Measurements from ENCODE around the gene PTPRB. TPM values are rescaled to one million over a fixed set of nuclear protein-coding genes. Genes with fewer than 3 reads are reported as not detected.

The PTPRB gene
- total and polyA plus RNA-seq, 10 donors = 3.7 to 252 (median 122) TPM

DNA sequence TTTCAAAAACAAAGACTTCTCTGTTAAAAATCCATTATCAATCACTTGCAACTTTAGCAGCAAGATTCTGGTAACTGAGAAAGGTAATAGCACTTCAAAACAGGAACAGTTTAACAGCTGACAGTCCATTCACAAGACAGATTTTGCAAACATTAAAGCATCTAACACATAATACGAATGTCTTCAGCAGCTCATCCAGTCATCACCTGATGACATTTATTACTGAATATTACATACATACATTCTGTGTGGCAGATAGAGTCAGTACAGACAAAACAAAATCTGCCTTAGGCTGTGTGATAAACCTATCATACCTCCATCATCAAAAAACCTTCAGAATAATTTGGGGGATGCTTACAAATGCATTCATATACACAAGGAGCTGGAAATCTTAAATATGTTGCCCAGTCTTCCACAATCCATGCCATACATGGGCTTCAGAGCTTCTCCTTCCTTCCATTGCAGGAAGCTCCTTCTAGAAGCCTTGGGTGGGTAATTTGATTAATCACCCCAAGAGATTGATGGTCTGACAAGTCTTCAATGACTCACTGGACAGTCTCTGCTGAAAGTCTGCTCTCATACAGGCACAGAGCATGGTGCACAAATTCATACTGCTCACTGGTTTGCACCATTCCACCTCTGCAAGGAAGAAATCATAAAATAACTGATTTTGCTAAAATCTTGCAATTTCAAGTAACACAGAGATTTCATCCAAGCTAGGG lies 1.6 kb upstream of the PTPRB start:
- Histone ChIP-seq H3K4me3 (no peak overlapping the region), H3K27ac (no peak overlapping the region), H3K9me3 (no peaks in the 10 kb centered on the region), H3K27me3 (replicated peaks in 1 of 7) (no peaks in the 10 kb centered on the region), H3K4me1 (peaks cover 0 to 7% (median 0%) of the 10 kb centered on the region in 6 donors), H3K36me3 (no peaks in the 10 kb centered on the region)
- TF ChIP-seq POLR2AphosphoS5 (IDR thresholded peaks at IDR 0.05) (no peak), POLR2A (IDR thresholded peaks at IDR 0.05) (no peak)
- TF ChIP-seq, protein P1, sequence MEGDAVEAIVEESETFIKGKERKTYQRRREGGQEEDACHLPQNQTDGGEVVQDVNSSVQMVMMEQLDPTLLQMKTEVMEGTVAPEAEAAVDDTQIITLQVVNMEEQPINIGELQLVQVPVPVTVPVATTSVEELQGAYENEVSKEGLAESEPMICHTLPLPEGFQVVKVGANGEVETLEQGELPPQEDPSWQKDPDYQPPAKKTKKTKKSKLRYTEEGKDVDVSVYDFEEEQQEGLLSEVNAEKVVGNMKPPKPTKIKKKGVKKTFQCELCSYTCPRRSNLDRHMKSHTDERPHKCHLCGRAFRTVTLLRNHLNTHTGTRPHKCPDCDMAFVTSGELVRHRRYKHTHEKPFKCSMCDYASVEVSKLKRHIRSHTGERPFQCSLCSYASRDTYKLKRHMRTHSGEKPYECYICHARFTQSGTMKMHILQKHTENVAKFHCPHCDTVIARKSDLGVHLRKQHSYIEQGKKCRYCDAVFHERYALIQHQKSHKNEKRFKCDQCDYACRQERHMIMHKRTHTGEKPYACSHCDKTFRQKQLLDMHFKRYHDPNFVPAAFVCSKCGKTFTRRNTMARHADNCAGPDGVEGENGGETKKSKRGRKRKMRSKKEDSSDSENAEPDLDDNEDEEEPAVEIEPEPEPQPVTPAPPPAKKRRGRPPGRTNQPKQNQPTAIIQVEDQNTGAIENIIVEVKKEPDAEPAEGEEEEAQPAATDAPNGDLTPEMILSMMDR (IDR thresholded peaks at IDR 0.05 in 8 of 11, conservative IDR thresholded peaks at IDR 0.05 in 3 of 11) = no peak
- intact Hi-C loops (cut with DNase I; ENCODE audit: low total_unique reads) = no loop called here
- WGBS, 5 donors = 80 to 93% (median 87%) methylated on average over 1 of the region's 1 CpG
- DNase-seq = no peak

DNA sequence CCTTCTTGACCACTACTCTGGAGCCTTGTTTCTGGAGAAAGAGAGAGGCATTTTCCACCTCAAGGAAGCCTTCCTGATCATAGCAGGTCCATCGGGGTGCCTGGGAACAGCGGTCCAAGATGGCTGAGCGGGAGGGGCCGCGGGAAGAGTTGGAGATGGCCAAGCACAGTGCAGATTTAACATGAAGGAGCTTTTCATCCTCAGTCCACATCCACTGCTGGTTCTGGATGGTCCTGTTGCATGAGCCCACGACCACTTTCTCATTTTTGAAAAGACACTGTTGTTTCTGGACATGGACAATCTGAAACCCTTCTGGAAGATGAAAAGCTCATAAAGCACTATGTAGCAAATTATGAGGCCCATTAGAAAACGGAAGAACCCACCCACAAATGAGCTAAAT lies 1.5 kb downstream of the PTPRB start:
- Histone ChIP-seq H3K36me3 (no peaks in the 10 kb centered on the region), H3K27ac (peak overlapping the region in 7 of 8 donors; percentile 69 to 83 (median 80)), H3K4me1 (peaks cover 0 to 7% (median 0%) of the 10 kb centered on the region in 6 donors), H3K27me3 (replicated peaks in 1 of 7) (no peaks in the 10 kb centered on the region), H3K4me3 (peak overlapping the region; percentile 16 to 65 (median 36)), H3K9me3 (no peaks in the 10 kb centered on the region)
- TF ChIP-seq POLR2A (IDR thresholded peaks at IDR 0.05) = no peak
- peak in 2 of 3 donors; percentile 5 to 46 for TF ChIP-seq POLR2AphosphoS5 (IDR thresholded peaks at IDR 0.05)
- TF ChIP-seq, protein P1 (IDR thresholded peaks at IDR 0.05 in 8 of 11, conservative IDR thresholded peaks at IDR 0.05 in 3 of 11) = no peak
- DNase-seq = no peak
- 66 to 79% (median 75%) methylated on average over 7 of the region's 7 CpGs for WGBS, 5 donors
- intact Hi-C loops (cut with DNase I; ENCODE audit: low total_unique reads) = no loop called here

DNA sequence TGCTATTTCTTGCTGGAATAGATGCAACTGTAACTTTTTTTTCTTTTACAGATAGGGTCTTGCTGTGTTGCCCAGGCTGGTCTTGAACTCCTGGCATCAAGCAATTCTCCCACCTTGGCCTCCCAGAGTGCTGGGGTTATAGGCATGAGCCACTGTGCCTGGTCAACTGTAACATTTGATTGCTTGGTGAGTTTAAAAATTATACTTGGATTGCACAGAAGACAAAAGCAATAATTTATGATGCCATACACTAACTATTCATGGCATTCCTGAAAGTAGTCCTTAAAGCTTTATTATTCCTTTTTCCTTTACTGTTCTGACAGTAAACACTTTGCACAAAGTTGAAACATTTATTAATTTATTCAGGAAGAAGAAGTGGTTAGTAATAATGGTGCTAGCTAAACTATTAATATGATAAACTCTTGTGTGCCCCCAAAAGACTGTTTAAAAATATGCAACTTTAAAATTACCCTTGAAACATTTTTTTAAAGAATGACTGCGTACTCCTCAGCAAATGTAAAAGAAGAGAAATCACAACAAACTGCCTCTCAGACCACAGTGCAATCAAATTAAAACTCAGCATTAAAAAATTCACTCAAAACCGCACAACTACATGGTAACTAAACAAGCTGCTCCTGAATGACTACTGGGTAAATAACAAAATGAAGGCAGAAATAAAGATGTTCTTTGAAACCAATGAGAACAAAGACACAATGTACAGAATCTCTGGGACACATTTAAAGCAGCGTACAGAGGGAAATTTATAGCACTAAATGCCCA lies 8.3 kb downstream of the PTPRB start:
- no peak for DNase-seq
- Histone ChIP-seq H3K27me3 (replicated peaks in 1 of 7) (no peaks in the 10 kb centered on the region), H3K4me3 (peak overlapping the region in 2 of 8 donors; percentile 30 to 40), H3K9me3 (no peaks in the 10 kb centered on the region), H3K27ac (peak overlapping the region in 5 of 8 donors; percentile 17 to 45 (median 39)), H3K36me3 (no peaks in the 10 kb centered on the region), H3K4me1 (no peaks in the 10 kb centered on the region)
- TF ChIP-seq POLR2AphosphoS5 (IDR thresholded peaks at IDR 0.05) (no peak), POLR2A (IDR thresholded peaks at IDR 0.05) (no peak)
- TF ChIP-seq, protein P1 (IDR thresholded peaks at IDR 0.05 in 8 of 11, conservative IDR thresholded peaks at IDR 0.05 in 3 of 11) = no peak
- intact Hi-C loops (cut with DNase I; ENCODE audit: low total_unique reads) = no loop called here
- WGBS, 5 donors = 72 to 79% (median 73%) methylated on average over 3 of the region's 3 CpGs

DNA sequence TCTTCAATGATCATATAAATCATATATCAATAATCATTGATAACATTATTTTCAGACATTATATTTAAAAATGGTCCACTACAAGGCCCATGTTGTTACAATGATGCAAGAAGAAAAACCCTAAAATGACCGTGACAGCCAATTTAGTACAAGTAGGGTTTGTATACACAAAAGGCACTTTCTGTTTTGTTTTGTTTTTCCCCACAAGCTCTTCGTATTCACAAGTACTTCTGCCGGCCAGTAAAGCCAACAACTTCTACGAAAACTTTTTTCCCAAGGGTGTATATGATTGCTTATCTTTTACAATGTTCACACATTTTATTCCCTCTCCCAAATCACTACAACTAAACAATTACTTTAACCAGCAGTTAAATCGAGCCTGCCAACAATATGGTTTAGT lies 9.6 kb downstream of the PTPRB start:
- Histone ChIP-seq H3K27ac (peak overlapping the region in 6 of 8 donors; percentile 1 to 45 (median 31)), H3K9me3 (no peaks in the 10 kb centered on the region), H3K36me3 (no peaks in the 10 kb centered on the region), H3K4me1 (no peaks in the 10 kb centered on the region), H3K4me3 (peak overlapping the region in 4 of 8 donors; percentile 1 to 40 (median 22)), H3K27me3 (replicated peaks in 1 of 7) (no peaks in the 10 kb centered on the region)
- intact Hi-C loops (cut with DNase I; ENCODE audit: low total_unique reads) = no loop called here
- no peak for DNase-seq
- TF ChIP-seq, protein P1 (IDR thresholded peaks at IDR 0.05 in 8 of 11, conservative IDR thresholded peaks at IDR 0.05 in 3 of 11) = no peak
- no peak for TF ChIP-seq POLR2AphosphoS5 (IDR thresholded peaks at IDR 0.05)
- no peak for TF ChIP-seq POLR2A (IDR thresholded peaks at IDR 0.05)
- 64 to 76% (median 72%) methylated on average over 5 of the region's 5 CpGs for WGBS, 5 donors

Measured in spleen (tissue), 11 donors.